ENCODE data around the gene SQSTM1.

SQSTM1 gene

DNA sequence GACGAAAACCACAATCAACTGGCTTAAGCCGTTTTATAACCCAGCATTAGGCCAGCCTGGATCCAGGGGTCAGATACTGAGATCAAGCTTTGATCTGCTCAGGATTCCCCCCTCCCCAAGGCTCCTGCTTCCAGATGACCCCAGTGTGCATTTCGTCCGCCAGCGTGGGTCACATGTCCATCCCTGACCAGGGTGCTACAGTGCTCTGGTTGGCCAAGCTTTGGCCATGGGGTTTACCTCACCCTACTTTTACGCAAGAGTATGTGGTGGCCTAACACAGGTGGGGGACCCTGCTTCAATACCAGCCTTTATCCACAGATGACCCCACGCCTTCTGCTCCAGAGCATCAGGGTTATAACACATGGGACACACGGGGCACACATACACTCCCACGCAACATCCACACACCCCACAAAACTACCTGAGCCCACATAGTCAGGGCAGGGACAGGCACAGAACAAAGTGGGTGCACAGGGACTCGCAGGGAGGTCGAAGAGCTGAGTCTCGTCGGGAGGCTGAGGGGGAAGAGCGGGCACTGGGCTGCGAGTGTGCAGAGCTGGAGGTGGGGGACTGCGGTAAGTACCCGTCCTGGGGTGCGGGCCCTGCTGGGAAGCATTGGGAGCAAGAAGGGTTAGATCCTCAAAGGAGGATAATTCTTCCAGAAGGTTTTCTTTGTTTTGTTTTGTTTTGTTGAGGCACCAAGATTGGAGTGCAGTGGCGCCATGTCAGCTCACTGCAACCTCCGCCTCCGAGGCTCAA lies 5.0 kb upstream of the SQSTM1 start:
- H3K4me3 ChIP-seq (ENCODE audit: low read depth, low read length), result no peak overlapping the region
- no peak for DNase-seq (ENCODE audit: low read depth)
- TF ChIP-seq POLR2A (IDR thresholded peaks at IDR 0.05; ENCODE audit: extremely low read depth, insufficient read length), result no peak
- TF ChIP-seq, protein P1, sequence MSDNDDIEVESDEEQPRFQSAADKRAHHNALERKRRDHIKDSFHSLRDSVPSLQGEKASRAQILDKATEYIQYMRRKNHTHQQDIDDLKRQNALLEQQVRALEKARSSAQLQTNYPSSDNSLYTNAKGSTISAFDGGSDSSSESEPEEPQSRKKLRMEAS (IDR thresholded peaks at IDR 0.05; ENCODE audit: low read depth, low read length), result no peak
- TF ChIP-seq, protein P2, sequence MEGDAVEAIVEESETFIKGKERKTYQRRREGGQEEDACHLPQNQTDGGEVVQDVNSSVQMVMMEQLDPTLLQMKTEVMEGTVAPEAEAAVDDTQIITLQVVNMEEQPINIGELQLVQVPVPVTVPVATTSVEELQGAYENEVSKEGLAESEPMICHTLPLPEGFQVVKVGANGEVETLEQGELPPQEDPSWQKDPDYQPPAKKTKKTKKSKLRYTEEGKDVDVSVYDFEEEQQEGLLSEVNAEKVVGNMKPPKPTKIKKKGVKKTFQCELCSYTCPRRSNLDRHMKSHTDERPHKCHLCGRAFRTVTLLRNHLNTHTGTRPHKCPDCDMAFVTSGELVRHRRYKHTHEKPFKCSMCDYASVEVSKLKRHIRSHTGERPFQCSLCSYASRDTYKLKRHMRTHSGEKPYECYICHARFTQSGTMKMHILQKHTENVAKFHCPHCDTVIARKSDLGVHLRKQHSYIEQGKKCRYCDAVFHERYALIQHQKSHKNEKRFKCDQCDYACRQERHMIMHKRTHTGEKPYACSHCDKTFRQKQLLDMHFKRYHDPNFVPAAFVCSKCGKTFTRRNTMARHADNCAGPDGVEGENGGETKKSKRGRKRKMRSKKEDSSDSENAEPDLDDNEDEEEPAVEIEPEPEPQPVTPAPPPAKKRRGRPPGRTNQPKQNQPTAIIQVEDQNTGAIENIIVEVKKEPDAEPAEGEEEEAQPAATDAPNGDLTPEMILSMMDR (IDR thresholded peaks at IDR 0.05; ENCODE audit: low read depth, low read length), result no peak
- no peak for TF ChIP-seq MYC (IDR thresholded peaks at IDR 0.05; ENCODE audit: low read depth, low read length)

DNA sequence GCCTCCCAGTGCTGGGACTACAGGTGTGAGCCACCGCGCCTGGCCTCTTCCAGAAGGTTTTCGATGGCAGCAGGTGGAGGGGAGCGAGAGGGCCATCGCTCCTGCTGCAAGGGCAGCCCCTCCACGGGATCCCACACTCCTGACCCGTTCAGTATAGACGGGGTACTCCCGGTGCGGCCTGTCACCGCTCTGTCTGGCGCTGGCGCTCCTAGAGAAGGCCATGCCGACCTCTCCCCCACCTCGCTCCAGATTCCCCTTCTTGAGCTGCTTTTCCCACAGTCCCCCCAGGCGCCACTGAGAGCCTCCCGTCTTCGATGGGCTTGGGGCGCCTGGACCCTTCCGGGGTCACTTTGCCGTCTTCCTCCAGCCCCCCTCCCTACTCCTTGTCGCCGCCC lies 4.3 kb upstream of the SQSTM1 start:
- no peak overlapping the region for H3K4me3 ChIP-seq (ENCODE audit: low read depth, low read length)
- TF ChIP-seq POLR2A (IDR thresholded peaks at IDR 0.05; ENCODE audit: extremely low read depth, insufficient read length) (no peak), MYC (IDR thresholded peaks at IDR 0.05; ENCODE audit: low read depth, low read length) (no peak)
- TF ChIP-seq, protein P2 (IDR thresholded peaks at IDR 0.05; ENCODE audit: low read depth, low read length), result no peak
- TF ChIP-seq, protein P1 (IDR thresholded peaks at IDR 0.05; ENCODE audit: low read depth, low read length), result no peak
- no peak for DNase-seq (ENCODE audit: low read depth)

DNA sequence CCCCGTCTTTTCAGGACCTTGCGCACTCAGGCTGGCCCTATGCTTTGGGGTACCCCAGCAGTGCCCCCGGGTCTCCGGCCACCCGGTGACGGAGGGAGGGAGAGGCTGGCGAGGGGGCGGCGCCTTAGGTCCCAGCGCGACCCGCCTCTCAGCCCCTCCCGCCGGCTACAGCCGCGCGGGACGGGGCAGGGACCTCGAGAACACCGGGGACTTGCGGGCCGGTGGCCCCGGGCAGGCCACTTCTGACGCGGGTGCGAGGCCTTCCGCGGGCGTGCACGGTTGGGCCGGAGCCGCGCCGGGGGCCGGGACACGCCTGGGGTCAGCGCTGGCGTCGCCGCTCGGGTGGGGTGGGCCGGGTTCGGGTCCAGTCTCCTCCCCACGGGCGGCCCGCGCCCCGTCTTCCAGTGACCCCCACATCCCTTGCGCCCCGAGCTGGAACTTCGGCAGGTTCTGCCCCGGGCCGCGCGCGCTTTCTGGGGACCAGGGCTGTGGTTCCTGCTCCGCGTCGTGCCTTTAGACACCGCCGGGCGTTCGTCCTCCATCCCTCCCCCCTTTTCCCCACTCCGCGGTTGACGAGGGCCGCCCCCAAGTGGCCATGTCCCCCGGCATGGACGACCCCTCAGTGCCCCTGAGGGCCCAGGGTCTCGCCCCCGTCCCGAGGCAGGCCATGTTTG lies 3.8 kb upstream of the SQSTM1 start:
- no peak overlapping the region for H3K4me3 ChIP-seq (ENCODE audit: low read depth, low read length)
- TF ChIP-seq MYC (IDR thresholded peaks at IDR 0.05; ENCODE audit: low read depth, low read length), result no peak
- TF ChIP-seq, protein P2 (IDR thresholded peaks at IDR 0.05; ENCODE audit: low read depth, low read length), result no peak
- no peak for DNase-seq (ENCODE audit: low read depth)

DNA sequence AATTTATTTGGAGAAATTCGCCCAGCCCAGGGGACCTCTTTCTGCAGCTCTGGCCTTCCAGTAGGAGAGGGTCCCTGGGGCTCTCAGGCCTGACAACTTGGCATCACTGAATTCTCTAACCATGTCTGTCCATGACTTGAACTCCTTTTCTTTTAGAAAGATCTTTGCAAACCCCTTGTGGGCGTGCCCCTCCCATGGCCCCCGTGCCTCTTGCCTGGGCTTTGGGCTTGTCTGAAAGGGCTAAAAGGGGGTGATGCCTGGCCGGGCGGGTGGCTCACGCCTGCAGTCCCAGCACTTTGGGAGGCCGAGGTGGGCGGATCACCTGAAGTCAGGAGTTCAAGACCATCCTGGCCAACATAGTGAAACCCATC lies 3.2 kb upstream of the SQSTM1 start:
- no peak for DNase-seq (ENCODE audit: low read depth)

DNA sequence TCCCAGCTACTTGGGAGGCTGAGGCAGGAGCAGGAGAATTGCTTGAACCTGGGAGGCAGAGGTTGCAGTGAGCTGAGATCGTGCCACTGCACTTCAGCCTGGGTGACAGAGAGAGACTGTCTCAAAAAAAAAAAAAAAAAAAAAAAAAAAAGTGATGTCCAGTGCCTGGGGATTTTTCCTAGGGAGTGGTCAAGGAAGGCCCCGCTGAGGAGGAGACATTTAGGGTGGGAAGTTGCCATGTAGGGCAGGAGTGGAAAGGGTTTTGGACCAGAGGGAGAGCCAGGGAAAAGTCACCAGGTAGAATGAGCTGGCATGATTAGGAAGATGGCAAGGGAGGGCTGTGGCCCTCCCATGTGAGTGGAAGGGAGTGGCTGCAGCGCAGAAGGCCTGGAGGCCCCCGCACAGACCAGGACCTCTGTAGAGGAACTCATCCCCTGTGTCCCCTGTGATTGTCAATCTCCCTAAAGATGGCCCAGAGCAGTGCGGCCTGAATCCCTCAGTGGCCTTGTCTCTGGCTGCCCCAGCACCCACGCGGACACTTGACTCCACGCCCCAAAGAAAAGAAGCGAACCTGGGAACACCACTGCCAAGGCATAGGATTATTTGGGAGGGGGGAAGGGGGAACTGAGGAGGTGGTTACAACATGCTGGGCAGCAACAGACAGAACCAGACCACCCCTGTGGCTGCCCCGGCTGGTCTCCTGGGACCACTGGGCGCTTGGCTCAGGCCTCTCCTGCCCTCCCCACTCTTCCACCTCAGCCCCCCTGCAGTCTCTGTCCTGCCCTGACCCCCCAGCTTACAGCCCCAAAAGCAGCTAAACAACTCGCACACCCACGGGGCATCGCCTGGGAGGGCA lies 2.6 kb upstream of the SQSTM1 start:
- TF ChIP-seq, protein P2 (IDR thresholded peaks at IDR 0.05; ENCODE audit: low read depth, low read length), result no peak
- TF ChIP-seq POLR2A (IDR thresholded peaks at IDR 0.05; ENCODE audit: extremely low read depth, insufficient read length) (no peak), MYC (IDR thresholded peaks at IDR 0.05; ENCODE audit: low read depth, low read length) (no peak)
- TF ChIP-seq, protein P1 (IDR thresholded peaks at IDR 0.05; ENCODE audit: low read depth, low read length), result no peak
- no peak overlapping the region for H3K4me3 ChIP-seq (ENCODE audit: low read depth, low read length)
- peak; percentile 51 for DNase-seq (ENCODE audit: low read depth)

More for the DNA sequence above, 3.2 kb upstream of the SQSTM1 start:
- no peak overlapping the region for H3K4me3 ChIP-seq (ENCODE audit: low read depth, low read length)
- TF ChIP-seq POLR2A (IDR thresholded peaks at IDR 0.05; ENCODE audit: extremely low read depth, insufficient read length) (no peak), MYC (IDR thresholded peaks at IDR 0.05; ENCODE audit: low read depth, low read length) (no peak)
- TF ChIP-seq, protein P2 (IDR thresholded peaks at IDR 0.05; ENCODE audit: low read depth, low read length), result no peak
- TF ChIP-seq, protein P1 (IDR thresholded peaks at IDR 0.05; ENCODE audit: low read depth, low read length), result no peak
